ENCODE measurements around the gene MTCL1.

The MTCL1 gene

GRCh38 chr18:8860845-8861642, 155.7 kb downstream of the MTCL1 start:
- Histone ChIP-seq H2BK5ac (ENCODE audit: low read length) (no peak overlapping the region), H3K4me3 (ENCODE audit: low read length in 2 of 2) (no peak overlapping the region), H3K18ac (ENCODE audit: low read length) (no peak overlapping the region), H3K9ac (ENCODE audit: low read depth, low read length, poor library complexity) (no peak overlapping the region), H2BK15ac (ENCODE audit: low read length) (no peak overlapping the region), H3K36me3 (replicated peaks in 1 of 2; ENCODE audit: control insufficient read depth in 2 of 2, insufficient read depth in 2 of 2, low read length in 2 of 2) (no peaks in the 10 kb centered on the region), H3K79me1 (ENCODE audit: low read depth, low read length) (no peaks in the 10 kb centered on the region), H3K4me2 (ENCODE audit: insufficient read depth, low read length, poor library complexity, severe bottlenecking) (no peak overlapping the region), H2BK12ac (ENCODE audit: low read length) (no peak overlapping the region), H3K27me3 (ENCODE audit: control insufficient read depth in 3 of 3, insufficient read depth in 3 of 3, low read depth in 1 of 3, low read length in 3 of 3) (no peaks in the 10 kb centered on the region), H3K27ac (replicated peaks; ENCODE audit: low read length) (no peak overlapping the region), H2AFZ (ENCODE audit: low read length) (no peak overlapping the region), H3K4ac (ENCODE audit: low read length) (no peak overlapping the region), H2AK5ac (ENCODE audit: low read depth, low read length) (no peak overlapping the region), H4K8ac (ENCODE audit: low read depth, low read length) (no peak overlapping the region), H3K9me3 (replicated peaks in 1 of 2; ENCODE audit: control insufficient read depth in 2 of 2, insufficient read depth in 1 of 2, low read depth in 1 of 2, low read length in 2 of 2) (no peaks in the 10 kb centered on the region), H3K14ac (ENCODE audit: low read length) (no peak overlapping the region), H3K23ac (ENCODE audit: low read depth, low read length, poor library complexity) (no peak overlapping the region), H2BK120ac (ENCODE audit: low read depth, low read length) (no peak overlapping the region), H4K91ac (ENCODE audit: low read depth, low read length, poor library complexity) (no peak overlapping the region), H3K4me1 (ENCODE audit: control insufficient read depth in 2 of 2, insufficient read depth in 1 of 2, low read depth in 1 of 2, low read length in 2 of 2) (peaks cover 3 to 6% of the 10 kb centered on the region in 2 donors)
- DNase-seq (ENCODE audit: low spot score) = no peak
- WGBS, 2 donors (ENCODE audit: extremely low coverage in 2 of 2, insufficient read length in 2 of 2, insufficient replicate concordance in 1 of 2) = no CpG with 5 or more reads among the region's 6 CpGs

GRCh38 chr18:8863427-8863826, 158.1 kb downstream of the MTCL1 start:
- DNase-seq (ENCODE audit: low spot score) = no peak
- Histone ChIP-seq H2BK12ac (ENCODE audit: low read length) (no peak overlapping the region), H3K27ac (replicated peaks; ENCODE audit: low read length) (no peak overlapping the region), H2BK15ac (ENCODE audit: low read length) (no peak overlapping the region), H3K4me3 (ENCODE audit: low read length in 2 of 2) (no peak overlapping the region), H3K9me3 (replicated peaks in 1 of 2; ENCODE audit: control insufficient read depth in 2 of 2, insufficient read depth in 1 of 2, low read depth in 1 of 2, low read length in 2 of 2) (no peaks in the 10 kb centered on the region), H3K36me3 (replicated peaks in 1 of 2; ENCODE audit: control insufficient read depth in 2 of 2, insufficient read depth in 2 of 2, low read length in 2 of 2) (no peaks in the 10 kb centered on the region), H3K4ac (ENCODE audit: low read length) (no peak overlapping the region), H2BK120ac (ENCODE audit: low read depth, low read length) (no peak overlapping the region), H3K18ac (ENCODE audit: low read length) (no peak overlapping the region), H2AFZ (ENCODE audit: low read length) (no peak overlapping the region), H4K8ac (ENCODE audit: low read depth, low read length) (no peak overlapping the region), H2BK5ac (ENCODE audit: low read length) (no peak overlapping the region), H4K91ac (ENCODE audit: low read depth, low read length, poor library complexity) (no peak overlapping the region), H3K4me2 (ENCODE audit: insufficient read depth, low read length, poor library complexity, severe bottlenecking) (no peak overlapping the region), H3K14ac (ENCODE audit: low read length) (no peak overlapping the region), H3K4me1 (ENCODE audit: control insufficient read depth in 2 of 2, insufficient read depth in 1 of 2, low read depth in 1 of 2, low read length in 2 of 2) (peaks cover 0 to 7% of the 10 kb centered on the region in 2 donors), H3K27me3 (ENCODE audit: control insufficient read depth in 3 of 3, insufficient read depth in 3 of 3, low read depth in 1 of 3, low read length in 3 of 3) (no peaks in the 10 kb centered on the region), H3K9ac (ENCODE audit: low read depth, low read length, poor library complexity) (no peak overlapping the region), H3K79me1 (ENCODE audit: low read depth, low read length) (no peaks in the 10 kb centered on the region), H3K23ac (ENCODE audit: low read depth, low read length, poor library complexity) (no peak overlapping the region), H2AK5ac (ENCODE audit: low read depth, low read length) (no peak overlapping the region)
- no CpG with 5 or more reads among the region's 3 CpGs for WGBS, 2 donors (ENCODE audit: extremely low coverage in 2 of 2, insufficient read length in 2 of 2, insufficient replicate concordance in 1 of 2)

GRCh38 chr18:8865934-8866333, 160.6 kb downstream of the MTCL1 start:
- H3K23ac ChIP-seq (ENCODE audit: low read depth, low read length, poor library complexity) = no peak overlapping the region
- no peak overlapping the region for H3K9ac ChIP-seq (ENCODE audit: low read depth, low read length, poor library complexity)
- H4K91ac ChIP-seq (ENCODE audit: low read depth, low read length, poor library complexity) = no peak overlapping the region
- no peak overlapping the region for H2AFZ ChIP-seq (ENCODE audit: low read length)
- no CpG with 5 or more reads among the region's 4 CpGs for WGBS, 2 donors (ENCODE audit: extremely low coverage in 2 of 2, insufficient read length in 2 of 2, insufficient replicate concordance in 1 of 2)
- no peak overlapping the region for H2BK12ac ChIP-seq (ENCODE audit: low read length)
- H3K27me3 ChIP-seq (ENCODE audit: control insufficient read depth in 3 of 3, insufficient read depth in 3 of 3, low read depth in 1 of 3, low read length in 3 of 3) = no peaks in the 10 kb centered on the region
- DNase-seq (ENCODE audit: low spot score) = no peak
- no peaks in the 10 kb centered on the region for H3K9me3 ChIP-seq (replicated peaks in 1 of 2; ENCODE audit: control insufficient read depth in 2 of 2, insufficient read depth in 1 of 2, low read depth in 1 of 2, low read length in 2 of 2)
- no peak overlapping the region for H3K18ac ChIP-seq (ENCODE audit: low read length)
- peaks cover 0 to 5% of the 10 kb centered on the region in 2 donors for H3K4me1 ChIP-seq (ENCODE audit: control insufficient read depth in 2 of 2, insufficient read depth in 1 of 2, low read depth in 1 of 2, low read length in 2 of 2)
- no peak overlapping the region for H2AK5ac ChIP-seq (ENCODE audit: low read depth, low read length)
- no peak overlapping the region for H2BK15ac ChIP-seq (ENCODE audit: low read length)
- no peak overlapping the region for H3K4me3 ChIP-seq (ENCODE audit: low read length in 2 of 2)
- H3K27ac ChIP-seq (replicated peaks; ENCODE audit: low read length) = no peak overlapping the region
- no peak overlapping the region for H2BK5ac ChIP-seq (ENCODE audit: low read length)
- H3K79me1 ChIP-seq (ENCODE audit: low read depth, low read length) = no peaks in the 10 kb centered on the region
- no peak overlapping the region for H3K14ac ChIP-seq (ENCODE audit: low read length)
- H3K36me3 ChIP-seq (replicated peaks in 1 of 2; ENCODE audit: control insufficient read depth in 2 of 2, insufficient read depth in 2 of 2, low read length in 2 of 2) = no peaks in the 10 kb centered on the region
- no peak overlapping the region for H2BK120ac ChIP-seq (ENCODE audit: low read depth, low read length)
- no peak overlapping the region for H4K8ac ChIP-seq (ENCODE audit: low read depth, low read length)
- no peak overlapping the region for H3K4me2 ChIP-seq (ENCODE audit: insufficient read depth, low read length, poor library complexity, severe bottlenecking)
- H3K4ac ChIP-seq (ENCODE audit: low read length) = no peak overlapping the region

GRCh38 chr18:8866679-8867078, 161.3 kb downstream of the MTCL1 start:
- no CpG with 5 or more reads among the region's 1 CpG for WGBS, 2 donors (ENCODE audit: extremely low coverage in 2 of 2, insufficient read length in 2 of 2, insufficient replicate concordance in 1 of 2)

More at GRCh38 chr18:8866679-8867078, 161.3 kb downstream of the MTCL1 start:
- no peak overlapping the region for H2AK5ac ChIP-seq (ENCODE audit: low read depth, low read length)
- no peaks in the 10 kb centered on the region for H3K9me3 ChIP-seq (replicated peaks in 1 of 2; ENCODE audit: control insufficient read depth in 2 of 2, insufficient read depth in 1 of 2, low read depth in 1 of 2, low read length in 2 of 2)
- no peak overlapping the region for H4K91ac ChIP-seq (ENCODE audit: low read depth, low read length, poor library complexity)
- no peak overlapping the region for H3K4me2 ChIP-seq (ENCODE audit: insufficient read depth, low read length, poor library complexity, severe bottlenecking)
- H3K14ac ChIP-seq (ENCODE audit: low read length) = no peak overlapping the region
- no peak overlapping the region for H2BK15ac ChIP-seq (ENCODE audit: low read length)
- H3K18ac ChIP-seq (ENCODE audit: low read length) = no peak overlapping the region
- no peak overlapping the region for H3K4ac ChIP-seq (ENCODE audit: low read length)
- no peak overlapping the region for H2AFZ ChIP-seq (ENCODE audit: low read length)
- no peak for DNase-seq (ENCODE audit: low spot score)
- H3K27ac ChIP-seq (replicated peaks; ENCODE audit: low read length) = no peak overlapping the region
- H3K27me3 ChIP-seq (ENCODE audit: control insufficient read depth in 3 of 3, insufficient read depth in 3 of 3, low read depth in 1 of 3, low read length in 3 of 3) = no peaks in the 10 kb centered on the region
- H3K79me1 ChIP-seq (ENCODE audit: low read depth, low read length) = no peaks in the 10 kb centered on the region
- H2BK12ac ChIP-seq (ENCODE audit: low read length) = no peak overlapping the region
- no peak overlapping the region for H2BK5ac ChIP-seq (ENCODE audit: low read length)
- no peaks in the 10 kb centered on the region for H3K36me3 ChIP-seq (replicated peaks in 1 of 2; ENCODE audit: control insufficient read depth in 2 of 2, insufficient read depth in 2 of 2, low read length in 2 of 2)
- H3K9ac ChIP-seq (ENCODE audit: low read depth, low read length, poor library complexity) = no peak overlapping the region
- H3K4me3 ChIP-seq (ENCODE audit: low read length in 2 of 2) = no peak overlapping the region
- peaks cover 0 to 5% of the 10 kb centered on the region in 2 donors for H3K4me1 ChIP-seq (ENCODE audit: control insufficient read depth in 2 of 2, insufficient read depth in 1 of 2, low read depth in 1 of 2, low read length in 2 of 2)
- no peak overlapping the region for H4K8ac ChIP-seq (ENCODE audit: low read depth, low read length)
- H3K23ac ChIP-seq (ENCODE audit: low read depth, low read length, poor library complexity) = no peak overlapping the region
- H2BK120ac ChIP-seq (ENCODE audit: low read depth, low read length) = no peak overlapping the region

Measured in neuronal stem cell (in vitro differentiated cells).